Mesothelial cell of epicardium (in vitro differentiated cells): Measurements from ENCODE around the gene CABP4. TPM values are rescaled to one million over a fixed set of nuclear protein-coding genes. Genes with fewer than 3 reads are reported as not detected.

Experiments used
- DNase-seq, 2 experiments: peaks; one replicate each; pipeline ENCODE4 v3.0.0; 2021; ENCODE audit warnings: low spot score in 2 of 2; ENCODE audit not compliant: unreplicated experiment in 2 of 2
- H3K27ac Mint-ChIP-seq: 2 replicates; pipeline ENCODE4 v1.8.0; 2021; ENCODE audit warnings: mixed read lengths
- H3K27me3 Mint-ChIP-seq: 2 replicates; pipeline ENCODE4 v1.8.0; 2021; ENCODE audit warnings: low read depth, mixed read lengths
- H3K36me3 Mint-ChIP-seq: 2 replicates; pipeline ENCODE4 v1.8.0; 2021; ENCODE audit warnings: mixed read lengths
- H3K4me1 Mint-ChIP-seq: 2 replicates; pipeline ENCODE4 v1.8.0; 2021; ENCODE audit warnings: mixed read lengths
- H3K4me3 Mint-ChIP-seq: 2 replicates; pipeline ENCODE4 v1.8.0; 2021; ENCODE audit warnings: mild to moderate bottlenecking, moderate library complexity, mixed read lengths
- H3K9me3 Mint-ChIP-seq: 2 replicates; pipeline ENCODE4 v1.8.0; 2021; ENCODE audit warnings: mixed read lengths
- total RNA-seq: library from RNA; stranded (reverse); gene quantifications from 3 replicates; pipeline ENCODE4 v1.2.1, GENCODE V29; 2021
- TF ChIP-seq, protein P1 (sequence below): fragments of 200-600 bp; sonication (generic); IDR thresholded peaks from one replicate; pipeline ENCODE4 v1.5.0; 2021; ENCODE audit warnings: antibody characterized with exemption; ENCODE audit not compliant: unreplicated experiment

The CABP4 gene
- total RNA-seq, 1 donor from 2014 or later: 0.29 TPM

DNA sequence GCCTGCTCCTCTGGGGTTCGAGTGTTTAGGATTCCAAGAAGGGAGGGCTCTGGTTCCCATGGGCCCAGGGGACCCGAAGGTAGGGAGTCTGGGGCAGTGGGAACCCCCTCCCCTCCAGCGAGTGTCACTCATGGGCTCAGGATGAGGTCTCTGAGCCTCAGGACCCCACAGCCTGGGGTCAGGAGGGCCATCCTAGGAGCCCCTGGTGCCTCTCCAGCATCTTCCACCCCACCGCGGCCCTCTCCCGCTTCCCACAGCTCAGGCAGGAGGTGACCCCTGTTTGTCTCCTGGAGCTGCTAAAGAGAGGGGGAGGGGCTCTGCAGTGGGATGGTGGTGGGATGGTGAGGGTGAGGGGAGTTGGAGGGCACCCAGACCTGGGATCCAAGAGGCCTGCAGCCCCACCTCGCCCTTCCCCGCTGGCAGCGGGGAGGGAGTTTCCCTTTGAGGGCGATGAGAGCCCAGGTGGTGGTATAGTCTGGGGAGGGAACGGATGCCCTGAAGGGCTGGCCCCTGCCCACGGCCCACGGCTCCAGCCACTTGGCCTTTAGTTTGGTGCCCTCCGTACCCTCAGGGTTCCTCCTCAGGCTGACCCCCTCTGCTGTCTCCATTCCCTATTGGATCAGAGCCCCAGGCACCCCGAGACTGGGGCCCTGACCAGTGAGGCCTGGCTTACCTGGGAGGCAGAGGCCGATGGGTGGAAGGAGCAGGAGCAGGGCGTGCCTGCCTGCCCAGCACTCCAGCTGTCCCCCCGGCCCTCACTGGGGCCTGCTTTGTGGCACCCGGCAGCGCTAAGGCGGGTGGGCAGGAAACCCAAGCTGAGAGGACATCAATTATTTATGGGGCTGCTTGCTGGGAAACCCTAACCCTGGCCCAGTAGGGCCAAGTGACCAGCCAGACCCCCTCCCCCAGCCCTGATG, 1.1 kb upstream of the CABP4 start:
- TF ChIP-seq, protein P1, sequence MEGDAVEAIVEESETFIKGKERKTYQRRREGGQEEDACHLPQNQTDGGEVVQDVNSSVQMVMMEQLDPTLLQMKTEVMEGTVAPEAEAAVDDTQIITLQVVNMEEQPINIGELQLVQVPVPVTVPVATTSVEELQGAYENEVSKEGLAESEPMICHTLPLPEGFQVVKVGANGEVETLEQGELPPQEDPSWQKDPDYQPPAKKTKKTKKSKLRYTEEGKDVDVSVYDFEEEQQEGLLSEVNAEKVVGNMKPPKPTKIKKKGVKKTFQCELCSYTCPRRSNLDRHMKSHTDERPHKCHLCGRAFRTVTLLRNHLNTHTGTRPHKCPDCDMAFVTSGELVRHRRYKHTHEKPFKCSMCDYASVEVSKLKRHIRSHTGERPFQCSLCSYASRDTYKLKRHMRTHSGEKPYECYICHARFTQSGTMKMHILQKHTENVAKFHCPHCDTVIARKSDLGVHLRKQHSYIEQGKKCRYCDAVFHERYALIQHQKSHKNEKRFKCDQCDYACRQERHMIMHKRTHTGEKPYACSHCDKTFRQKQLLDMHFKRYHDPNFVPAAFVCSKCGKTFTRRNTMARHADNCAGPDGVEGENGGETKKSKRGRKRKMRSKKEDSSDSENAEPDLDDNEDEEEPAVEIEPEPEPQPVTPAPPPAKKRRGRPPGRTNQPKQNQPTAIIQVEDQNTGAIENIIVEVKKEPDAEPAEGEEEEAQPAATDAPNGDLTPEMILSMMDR: no peak
- H3K36me3 Mint-ChIP-seq: no peaks in the 10 kb centered on the region
- H3K9me3 Mint-ChIP-seq: no peaks in the 10 kb centered on the region
- no peak for DNase-seq
- no peak overlapping the region for H3K27ac Mint-ChIP-seq
- H3K4me3 Mint-ChIP-seq: no peak overlapping the region
- no peaks in the 10 kb centered on the region for H3K27me3 Mint-ChIP-seq
- no peaks in the 10 kb centered on the region for H3K4me1 Mint-ChIP-seq

DNA sequence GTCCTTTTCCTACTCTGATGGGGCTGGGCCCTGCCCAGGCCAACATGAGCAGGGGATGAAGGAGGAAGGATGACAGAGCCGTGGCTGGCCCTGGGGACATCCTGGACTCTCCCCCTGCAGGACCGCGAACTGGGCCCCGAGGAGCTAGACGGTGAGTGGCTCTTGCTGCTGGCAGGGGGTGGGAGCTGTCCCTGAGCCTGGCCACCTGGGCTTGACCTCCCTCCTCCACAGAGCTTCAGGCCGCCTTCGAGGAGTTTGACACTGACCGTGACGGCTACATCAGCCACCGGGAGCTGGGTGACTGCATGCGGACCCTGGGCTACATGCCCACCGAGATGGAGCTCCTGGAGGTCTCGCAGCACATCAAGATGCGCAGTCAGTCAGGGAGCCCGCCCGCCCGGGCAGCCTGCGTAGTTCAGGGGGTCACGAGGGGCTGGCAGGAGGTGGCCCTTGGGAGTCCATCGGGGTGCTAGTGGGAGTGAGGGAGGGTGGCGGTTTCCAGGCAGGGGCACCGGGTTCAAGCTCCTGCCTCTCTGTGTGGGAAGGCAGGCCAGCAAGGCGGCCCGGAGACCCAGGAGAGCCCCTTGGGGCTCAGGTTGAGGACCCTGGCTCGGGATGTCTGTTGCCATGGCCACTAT, 1.0 kb downstream of the CABP4 start:
- Mint-ChIP-seq H3K27ac (no peak overlapping the region), H3K36me3 (no peaks in the 10 kb centered on the region), H3K4me3 (no peak overlapping the region), H3K27me3 (no peaks in the 10 kb centered on the region), H3K4me1 (peaks cover 3% of the 10 kb centered on the region), H3K9me3 (no peaks in the 10 kb centered on the region)
- TF ChIP-seq, protein P1: no peak
- no peak for DNase-seq

DNA sequence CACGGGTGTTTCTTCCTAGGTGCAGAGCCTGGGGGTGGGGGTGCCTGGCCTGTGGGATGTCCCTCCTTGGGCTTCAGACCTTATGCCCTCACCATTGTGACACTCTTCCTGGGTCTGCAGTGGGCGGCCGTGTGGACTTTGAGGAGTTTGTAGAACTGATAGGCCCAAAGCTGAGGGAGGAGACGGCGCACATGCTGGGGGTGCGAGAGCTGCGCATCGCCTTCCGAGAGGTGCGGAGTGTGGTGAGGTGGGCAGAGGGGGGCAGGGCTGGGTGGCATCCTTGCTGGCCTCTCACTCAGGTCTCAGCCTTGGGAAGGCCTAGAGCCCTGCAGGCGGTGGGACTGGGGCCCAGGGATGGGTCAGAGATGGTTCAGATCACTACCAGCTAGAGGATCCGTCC, 2.3 kb downstream of the CABP4 start:
- H3K4me3 Mint-ChIP-seq: no peak overlapping the region
- H3K27ac Mint-ChIP-seq: no peak overlapping the region
- no peak for DNase-seq
- no peaks in the 10 kb centered on the region for H3K27me3 Mint-ChIP-seq
- TF ChIP-seq, protein P1: no peak
- H3K36me3 Mint-ChIP-seq: no peaks in the 10 kb centered on the region
- H3K4me1 Mint-ChIP-seq: peaks cover 3% of the 10 kb centered on the region
- H3K9me3 Mint-ChIP-seq: no peaks in the 10 kb centered on the region

- TF ChIP-seq, protein P1: no peak
- Mint-ChIP-seq H3K9me3 (no peaks in the 10 kb centered on the region), H3K4me1 (peaks cover 3% of the 10 kb centered on the region), H3K36me3 (no peaks in the 10 kb centered on the region), H3K27ac (no peak overlapping the region), H3K27me3 (no peaks in the 10 kb centered on the region), H3K4me3 (no peak overlapping the region)
- DNase-seq: no peak
These were observed 3.1 kb downstream of the CABP4 start for GRCh38 chr11:67458266-67458665.

GRCh38 chr11:67463186-67463585, 8.0 kb downstream of the CABP4 start:
- DNase-seq: no peak
- Mint-ChIP-seq H3K27me3 (no peaks in the 10 kb centered on the region), H3K9me3 (no peaks in the 10 kb centered on the region), H3K4me1 (peaks cover 20% of the 10 kb centered on the region), H3K4me3 (no peak overlapping the region), H3K36me3 (no peaks in the 10 kb centered on the region), H3K27ac (no peak overlapping the region)
- TF ChIP-seq, protein P1: no peak
